Measurements from ENCODE around the gene ABHD17C.

Gene ABHD17C

DNA sequence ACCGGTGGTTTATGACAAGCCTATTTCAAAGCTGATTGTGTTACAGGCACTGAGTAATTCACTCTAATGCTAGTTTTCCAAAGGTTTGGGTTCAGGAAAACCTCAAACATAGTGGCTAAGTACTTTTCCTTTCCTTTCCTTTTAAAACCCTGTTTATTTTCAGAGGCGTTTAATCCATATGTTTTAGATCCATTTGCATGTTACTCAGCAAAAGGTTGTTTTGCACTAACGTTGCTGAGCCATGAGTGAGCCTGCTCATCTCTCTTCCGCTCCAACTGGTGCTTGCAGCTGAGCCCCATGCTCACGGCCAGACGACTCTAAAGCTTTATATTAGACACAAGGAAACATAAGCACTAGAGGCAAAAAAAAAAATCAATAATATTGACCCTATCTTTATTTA is 93.4 kb downstream of the ABHD17C start:
- no peak for DNase-seq (ENCODE audit: low read depth)

DNA sequence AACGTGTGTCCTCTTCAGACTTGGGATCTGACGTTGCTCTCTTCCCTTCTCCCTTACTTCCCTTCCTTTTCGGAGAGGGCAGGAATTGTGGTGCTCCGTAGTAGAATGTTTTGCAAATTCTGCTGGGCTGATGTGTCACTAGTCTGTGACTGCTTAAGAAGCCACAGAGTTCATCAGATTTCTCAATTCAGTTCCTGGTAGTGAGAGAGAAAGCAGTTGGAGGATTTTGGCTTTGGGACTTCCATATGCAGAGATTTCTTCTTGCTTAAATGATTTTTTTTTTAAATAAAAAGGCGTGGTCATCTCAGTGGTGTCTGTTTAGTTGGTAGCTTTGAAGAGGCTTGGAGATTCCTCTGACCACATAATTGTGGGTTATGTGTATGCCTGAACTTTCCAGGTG is 94.2 kb downstream of the ABHD17C start:
- DNase-seq (ENCODE audit: low read depth), result no peak

DNA sequence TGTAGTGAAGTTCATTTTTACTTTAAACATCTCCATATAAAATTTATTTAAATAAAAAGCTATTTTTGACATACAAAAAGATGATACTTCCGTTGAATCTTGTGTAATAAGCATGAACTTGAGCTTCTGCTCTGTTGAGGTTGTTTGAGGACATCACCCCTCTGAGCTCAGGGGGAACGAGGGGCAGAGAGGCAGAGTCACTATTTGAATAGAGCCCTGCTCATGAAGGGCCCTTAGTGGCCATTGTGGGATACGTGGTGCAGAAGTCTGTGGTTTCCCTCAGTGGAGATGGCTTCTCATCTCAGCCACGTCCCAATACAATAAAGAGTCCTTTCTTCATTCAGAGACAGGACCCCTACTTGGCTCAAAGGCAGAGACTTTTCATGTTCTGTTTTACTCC is 94.7 kb downstream of the ABHD17C start:
- DNase-seq (ENCODE audit: low read depth), result no peak

DNA sequence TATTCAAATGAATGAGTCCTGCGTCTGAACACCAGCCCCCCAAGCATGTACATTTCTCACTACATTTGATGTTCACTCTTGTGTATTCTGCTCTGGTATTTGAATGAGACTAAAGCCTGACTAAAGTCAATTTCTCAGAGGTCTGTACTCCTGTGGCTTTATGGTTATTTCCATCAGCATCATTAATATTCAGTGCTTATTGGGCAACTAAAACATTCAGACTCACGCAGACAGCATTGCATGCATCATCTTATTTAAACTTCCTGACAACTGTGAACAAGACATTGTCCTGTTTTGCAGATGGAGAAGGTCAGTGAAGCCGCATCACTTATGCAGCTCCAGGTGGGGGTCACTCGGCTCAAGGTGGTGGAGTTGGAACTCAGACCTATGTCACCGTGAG is 95.1 kb downstream of the ABHD17C start:
- DNase-seq (ENCODE audit: low read depth), result no peak

DNA sequence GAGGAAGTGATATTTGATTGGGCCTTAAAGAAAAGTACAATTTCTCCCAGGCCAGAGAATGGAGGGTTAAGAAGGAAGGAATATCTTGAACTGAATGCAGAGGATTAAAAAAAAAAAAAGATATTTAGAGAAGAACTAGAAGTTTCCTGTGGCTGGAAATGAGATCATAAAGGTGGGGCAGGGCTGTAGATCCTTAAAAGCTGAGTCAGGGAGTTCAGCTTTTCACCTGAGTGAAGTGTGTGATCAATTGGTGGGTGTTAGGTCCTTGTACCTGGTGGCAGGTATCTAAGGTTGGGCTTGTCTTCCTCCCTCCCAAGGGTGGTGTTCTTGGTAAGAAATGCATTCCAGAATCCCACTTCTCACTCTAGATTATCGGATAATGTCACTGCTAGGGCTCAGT is 95.9 kb downstream of the ABHD17C start:
- DNase-seq (ENCODE audit: low read depth), result no peak

DNA sequence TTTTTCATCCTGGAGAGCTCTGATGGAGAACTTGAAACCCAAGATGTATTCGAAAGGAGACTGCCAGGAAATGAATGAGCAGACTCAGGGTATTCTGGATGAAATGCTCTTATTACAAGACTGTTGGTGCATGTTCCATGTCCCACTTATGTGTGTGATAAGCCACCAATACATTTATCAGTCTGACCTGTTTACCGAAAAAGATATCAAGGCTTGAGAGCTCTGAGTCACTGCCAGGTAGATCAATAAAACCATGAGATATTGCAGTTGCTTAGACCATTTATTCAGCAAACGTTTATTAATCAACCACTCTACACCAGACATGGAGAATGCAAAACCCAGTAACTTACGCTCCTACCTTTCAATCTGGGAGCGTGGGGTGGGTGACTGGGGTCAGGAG is 101.3 kb downstream of the ABHD17C start:
- DNase-seq (ENCODE audit: low read depth), result no peak

DNA sequence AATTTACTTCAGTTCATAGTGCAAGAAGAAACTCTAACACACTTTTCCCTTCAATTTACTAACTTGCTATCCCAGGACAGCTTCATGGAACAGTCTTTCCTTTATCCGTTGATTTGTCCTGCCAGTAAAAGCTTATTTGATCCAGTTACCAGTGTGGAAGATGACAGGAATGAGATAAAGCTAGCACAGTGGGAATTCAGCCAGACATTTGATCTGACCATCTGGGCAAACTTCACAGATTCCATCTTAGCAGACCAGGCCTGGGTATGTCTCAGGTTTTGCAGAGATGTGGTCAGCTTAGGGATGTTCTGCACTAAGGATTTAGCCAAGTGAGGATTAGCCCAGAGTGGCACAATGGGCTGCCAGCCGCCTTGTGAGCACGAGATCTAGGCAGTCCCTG is 103.8 kb downstream of the ABHD17C start:
- no peak for DNase-seq (ENCODE audit: low read depth)

DNA sequence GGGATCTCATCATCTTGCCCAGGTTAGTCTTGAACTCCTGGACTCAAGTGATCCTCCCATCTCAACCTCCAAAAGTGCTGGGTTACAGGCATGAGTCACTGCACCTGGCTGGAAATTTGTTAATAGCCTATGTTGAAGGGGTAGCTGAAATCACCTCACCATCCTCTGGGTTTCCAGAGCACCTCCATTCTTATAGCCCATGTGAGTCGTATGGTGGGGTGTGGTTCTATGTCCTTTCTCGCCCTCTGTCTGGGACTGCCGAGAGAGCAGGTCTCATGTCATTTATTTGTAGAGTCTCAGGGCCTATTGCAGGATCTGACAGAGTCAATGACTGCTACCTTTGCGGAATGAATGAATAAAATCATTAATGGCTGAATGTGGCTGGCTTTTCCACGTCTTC is 105.0 kb downstream of the ABHD17C start:
- DNase-seq (ENCODE audit: low read depth), result no peak

DNA sequence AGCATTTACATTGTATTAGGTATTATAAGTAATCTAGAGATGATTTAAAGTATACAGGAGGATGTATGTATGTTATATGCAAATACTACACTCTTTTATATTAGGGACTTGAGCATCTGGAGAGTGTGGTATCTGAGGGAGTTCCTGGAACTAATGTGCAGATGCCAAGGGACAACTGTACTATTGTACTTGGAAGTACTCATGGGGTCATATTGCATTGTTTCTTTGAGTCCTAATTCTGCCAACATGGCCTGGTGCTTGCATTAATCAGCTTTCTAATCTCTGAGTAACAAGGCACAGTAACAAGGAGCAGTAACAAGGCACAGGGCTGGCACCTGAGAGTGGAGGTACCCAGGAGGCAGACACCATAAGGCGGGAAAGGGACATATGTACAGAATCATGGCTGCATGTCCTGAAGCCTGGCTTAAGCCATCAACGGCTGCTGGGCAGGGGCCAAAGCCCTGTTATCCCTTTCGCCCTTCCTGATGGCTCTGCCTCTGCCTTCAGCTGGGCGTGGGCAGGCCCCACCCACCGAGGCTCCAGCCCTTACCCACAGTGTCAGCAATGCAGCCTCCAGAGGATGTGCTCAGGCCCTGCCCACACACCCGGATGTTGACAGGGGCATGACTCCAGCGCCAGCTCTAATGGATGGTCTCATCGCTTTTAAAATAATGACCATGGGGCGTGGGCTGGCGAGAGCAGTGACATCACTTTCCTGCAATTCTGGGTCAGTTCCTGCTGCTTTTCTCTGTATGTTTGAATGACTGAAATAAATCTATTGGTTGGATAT is 107.0 kb downstream of the ABHD17C start:
- no peak for DNase-seq (ENCODE audit: low read depth)

DNA sequence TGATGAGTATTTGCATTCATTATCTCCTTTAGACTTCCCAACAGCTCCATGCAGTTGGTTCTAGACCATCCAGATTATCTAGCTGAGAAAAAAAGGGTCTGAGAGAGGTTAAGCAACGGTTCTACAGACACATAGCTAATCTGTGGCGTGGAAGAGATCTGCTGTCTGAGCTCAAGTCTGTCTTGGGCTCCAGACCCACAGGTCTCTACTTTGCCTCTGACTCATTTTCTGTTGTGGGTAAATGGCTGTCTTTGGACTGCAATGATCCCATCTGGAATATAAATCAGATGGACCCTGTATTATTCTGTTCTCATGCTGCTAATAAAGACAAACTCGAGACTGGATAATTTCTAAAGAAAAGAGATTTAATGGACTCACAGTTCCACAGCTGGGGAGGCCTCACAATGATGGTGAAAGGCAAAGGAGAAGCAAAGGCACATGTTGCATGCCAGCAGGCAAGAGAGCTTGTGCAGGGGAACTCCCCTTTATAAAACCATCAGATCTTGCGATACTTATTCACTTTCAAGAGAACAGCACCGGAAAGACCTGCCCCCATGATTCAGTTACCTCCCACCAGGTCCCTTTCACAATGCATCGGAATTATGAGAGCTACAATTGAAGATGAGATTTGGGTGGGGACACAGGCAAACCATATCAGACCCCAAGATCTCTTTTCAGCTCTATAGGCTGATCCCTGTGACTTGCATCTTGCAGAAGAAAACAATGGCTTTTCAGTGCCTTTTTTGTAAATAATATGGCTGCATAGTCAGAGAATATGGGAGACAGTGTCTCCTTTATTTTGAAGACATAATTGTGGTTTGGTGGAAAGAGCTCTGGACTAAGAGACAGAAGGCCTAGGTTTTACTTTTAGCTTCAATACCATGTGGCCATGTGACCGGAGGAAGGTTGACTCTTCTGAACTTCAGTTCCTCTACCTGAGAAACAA is 108.7 kb downstream of the ABHD17C start:
- no peak for DNase-seq (ENCODE audit: low read depth)

DNA sequence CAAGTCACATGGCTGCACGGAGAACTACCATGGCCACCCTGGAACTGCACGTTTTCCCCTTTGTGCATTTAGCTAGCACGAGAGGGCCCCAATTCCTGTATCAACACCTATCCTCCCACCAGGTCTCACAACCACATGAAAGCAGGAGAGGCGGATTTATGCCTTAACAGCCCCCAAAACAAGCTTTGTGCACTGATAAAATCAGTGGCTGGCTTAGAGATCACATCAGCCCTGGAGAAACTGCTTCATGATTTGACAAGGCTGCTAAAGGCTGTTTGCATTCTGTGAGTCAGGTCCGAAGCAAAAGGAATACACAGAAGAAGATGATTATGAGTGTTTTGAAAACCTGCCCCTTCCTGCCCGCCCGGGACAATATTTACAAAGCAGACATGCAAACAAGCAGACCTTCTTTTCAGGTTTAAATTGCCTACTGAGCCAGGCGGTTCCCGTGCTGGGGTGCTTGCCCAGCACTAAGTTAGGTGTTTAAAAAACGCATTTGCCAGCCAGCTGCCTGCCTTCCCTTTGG is 109.9 kb downstream of the ABHD17C start:
- DNase-seq (ENCODE audit: low read depth), result no peak

Measured in T-helper 22 cell (primary cell).